GM18909 (cell line): ENCODE results near the gene HDAC4.

Source experiments
- ATAC-seq: cut with Tn5 transposase; IDR thresholded peaks from one replicate; pipeline ENCODE4 v1.9.1; 2021; ENCODE audit warnings: mild to moderate bottlenecking; ENCODE audit not compliant: unreplicated experiment, poor library complexity

HDAC4 gene

GRCh38 chr2:239110595-239111048 lies 290.2 kb downstream of the HDAC4 start:
- no peak for ATAC-seq

GRCh38 chr2:239109928-239110545 lies 290.8 kb downstream of the HDAC4 start:
- ATAC-seq = no peak

- no peak for ATAC-seq
These were observed 291.5 kb downstream of the HDAC4 start for GRCh38 chr2:239109041-239109927.

GRCh38 chr2:239108459-239108858 lies 292.4 kb downstream of the HDAC4 start:
- ATAC-seq = no peak

- no peak for ATAC-seq
These were observed 292.9 kb downstream of the HDAC4 start for GRCh38 chr2:239107936-239108335.

GRCh38 chr2:239106966-239107365 lies 293.9 kb downstream of the HDAC4 start:
- ATAC-seq = no peak

- no peak for ATAC-seq
These were observed 294.4 kb downstream of the HDAC4 start for GRCh38 chr2:239106314-239106908.

- no peak for ATAC-seq
These were observed 295.6 kb downstream of the HDAC4 start for GRCh38 chr2:239105234-239105633.

GRCh38 chr2:239104800-239105199 lies 296.0 kb downstream of the HDAC4 start:
- no peak for ATAC-seq

- ATAC-seq = no peak
These were observed 297.4 kb downstream of the HDAC4 start for GRCh38 chr2:239103125-239104098.

GRCh38 chr2:239102266-239102665 lies 298.6 kb downstream of the HDAC4 start:
- ATAC-seq = no peak

- no peak for ATAC-seq
These were observed 299.0 kb downstream of the HDAC4 start for GRCh38 chr2:239101807-239102206.

- ATAC-seq = no peak
These were observed 299.7 kb downstream of the HDAC4 start for GRCh38 chr2:239101071-239101470.

GRCh38 chr2:239099474-239099873 lies 301.3 kb downstream of the HDAC4 start:
- ATAC-seq = no peak

GRCh38 chr2:239098288-239098970 lies 302.4 kb downstream of the HDAC4 start:
- ATAC-seq = no peak

- ATAC-seq = no peak
These were observed 303.5 kb downstream of the HDAC4 start for GRCh38 chr2:239097428-239097696.

- ATAC-seq = no peak
These were observed 304.0 kb downstream of the HDAC4 start for GRCh38 chr2:239096676-239097427.

GRCh38 chr2:239095460-239096081 lies 305.2 kb downstream of the HDAC4 start:
- no peak for ATAC-seq

GRCh38 chr2:239094867-239095266 lies 306.0 kb downstream of the HDAC4 start:
- ATAC-seq = no peak
